Thoracic aorta (tissue), 2 donors: ENCODE results near the gene MAN1C1. TPM values are rescaled to one million over a fixed set of nuclear protein-coding genes. Genes with fewer than 3 reads are reported as not detected.

ENCODE experiments used
- ATAC-seq: fragments of 150-250 bp; one replicate; pipeline ENCODE4 v1.8.0; 2017; ENCODE audit warnings: low read depth; ENCODE audit not compliant: insufficient number of reproducible peaks, low FRiP score
- DNase-seq: peaks from one replicate; pipeline ENCODE4 v3.0.0-alpha.2; 2020; ENCODE audit warnings: low spot score
- H3K27ac ChIP-seq, 2 donors: fragments of 200-600 bp; sonication (generic); 1 replicate in 1 of 2; 2 replicates in 1 of 2; pipeline ENCODE4 v1.5.1; 2016; ENCODE audit warnings: mild to moderate bottlenecking in 2 of 2, moderate library complexity in 2 of 2
- H3K27me3 ChIP-seq: fragments of 200-600 bp; sonication (generic); replicated peaks from 2 replicates; pipeline ENCODE4 v1.6.0; 2016; ENCODE audit warnings: mild to moderate bottlenecking; ENCODE audit not compliant: insufficient read depth
- H3K36me3 ChIP-seq: fragments of 200-600 bp; sonication (generic); one replicate; pipeline ENCODE4 v1.5.1; 2016
- H3K4me1 ChIP-seq, 2 donors: fragments of 200-600 bp; sonication (generic); 1 replicate in 1 of 2; 2 replicates in 1 of 2; pipeline versions ENCODE4 v1.5.1 to v1.6.0; 2016; ENCODE audit warnings: low read depth in 2 of 2, mild to moderate bottlenecking in 1 of 2; ENCODE audit not compliant: control insufficient read depth in 1 of 2
- H3K4me3 ChIP-seq: fragments of 200-600 bp; sonication (generic); 2 replicates; pipeline ENCODE4 v1.5.1; 2016; ENCODE audit warnings: mild to moderate bottlenecking
- H3K9me3 ChIP-seq: fragments of 200-600 bp; sonication (generic); 2 replicates; pipeline ENCODE4 v1.5.1; 2016
- total RNA-seq, 2 donors: library from RNA; depleted of rRNA; stranded (reverse); fragments of >200 nt; gene quantifications; one replicate each; pipeline versions ENCODE4 v1.1.0 to v1.2.3, GENCODE V29; 2016
- TF ChIP-seq, protein P1 (sequence below): fragments of 200-600 bp; sonication (generic); IDR thresholded peaks from one replicate; pipeline ENCODE4 v1.5.1; 2019; ENCODE audit warnings: antibody characterized with exemption

Gene MAN1C1
- total RNA-seq, 2 donors from 2014 or later = 21.0 to 26.0 TPM

DNA sequence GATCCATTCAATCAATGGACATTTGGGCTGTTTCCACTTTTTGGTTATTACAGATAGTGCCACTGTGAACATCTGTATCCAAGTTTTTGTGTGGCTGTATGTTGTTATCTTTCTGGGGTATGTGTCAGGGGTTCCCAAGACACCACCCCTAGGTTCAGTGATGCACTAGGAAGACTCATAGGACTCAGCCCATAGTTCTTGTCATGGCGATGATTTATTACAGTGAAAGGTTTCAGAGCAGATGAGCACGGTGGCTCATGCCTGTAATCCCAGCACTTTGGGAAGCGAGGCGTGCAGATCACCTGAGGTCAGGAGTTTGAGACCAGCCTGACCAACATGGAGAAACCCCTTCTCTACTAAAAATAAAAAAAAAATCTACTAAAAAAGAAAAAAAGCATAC is 64.1 kb downstream of the MAN1C1 start:
- Histone ChIP-seq H3K9me3 (no peaks in the 10 kb centered on the region), H3K27ac (no peak overlapping the region), H3K36me3 (no peaks in the 10 kb centered on the region), H3K4me1 (peaks cover under 1 to 23% of the 10 kb centered on the region in 2 donors), H3K27me3 (no peaks in the 10 kb centered on the region), H3K4me3 (no peak overlapping the region)
- DNase-seq = no peak
- TF ChIP-seq, protein P1, sequence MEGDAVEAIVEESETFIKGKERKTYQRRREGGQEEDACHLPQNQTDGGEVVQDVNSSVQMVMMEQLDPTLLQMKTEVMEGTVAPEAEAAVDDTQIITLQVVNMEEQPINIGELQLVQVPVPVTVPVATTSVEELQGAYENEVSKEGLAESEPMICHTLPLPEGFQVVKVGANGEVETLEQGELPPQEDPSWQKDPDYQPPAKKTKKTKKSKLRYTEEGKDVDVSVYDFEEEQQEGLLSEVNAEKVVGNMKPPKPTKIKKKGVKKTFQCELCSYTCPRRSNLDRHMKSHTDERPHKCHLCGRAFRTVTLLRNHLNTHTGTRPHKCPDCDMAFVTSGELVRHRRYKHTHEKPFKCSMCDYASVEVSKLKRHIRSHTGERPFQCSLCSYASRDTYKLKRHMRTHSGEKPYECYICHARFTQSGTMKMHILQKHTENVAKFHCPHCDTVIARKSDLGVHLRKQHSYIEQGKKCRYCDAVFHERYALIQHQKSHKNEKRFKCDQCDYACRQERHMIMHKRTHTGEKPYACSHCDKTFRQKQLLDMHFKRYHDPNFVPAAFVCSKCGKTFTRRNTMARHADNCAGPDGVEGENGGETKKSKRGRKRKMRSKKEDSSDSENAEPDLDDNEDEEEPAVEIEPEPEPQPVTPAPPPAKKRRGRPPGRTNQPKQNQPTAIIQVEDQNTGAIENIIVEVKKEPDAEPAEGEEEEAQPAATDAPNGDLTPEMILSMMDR = no peak
- ATAC-seq = no peak

DNA sequence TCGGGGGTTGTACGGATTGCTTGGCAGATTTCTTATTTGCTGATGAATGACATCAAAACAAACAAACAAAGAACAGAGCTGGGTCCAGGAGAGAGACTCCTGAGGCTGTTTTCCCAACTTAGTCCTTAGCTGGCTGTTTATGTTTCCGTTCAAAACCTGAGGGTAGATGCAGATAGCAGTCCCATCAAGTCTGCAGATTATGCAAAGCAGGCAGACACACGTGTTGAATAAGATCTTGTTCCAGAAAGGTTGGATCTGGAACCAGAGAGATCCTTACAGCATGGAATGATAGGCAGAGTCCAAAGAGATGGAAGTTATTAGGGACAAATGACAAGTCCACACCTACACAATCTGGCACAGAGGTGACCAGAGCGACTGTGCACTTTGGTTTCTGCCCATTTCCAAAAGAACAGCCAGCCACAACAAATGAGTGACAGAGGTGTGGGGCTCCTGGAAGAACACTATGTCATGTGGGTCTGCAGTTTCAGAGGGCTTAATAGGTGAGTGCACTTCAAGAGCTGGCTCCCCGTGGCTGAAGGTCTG is 65.5 kb downstream of the MAN1C1 start:
- Histone ChIP-seq H3K9me3 (no peaks in the 10 kb centered on the region), H3K4me3 (no peak overlapping the region), H3K4me1 (peaks cover 0 to 27% of the 10 kb centered on the region in 2 donors), H3K27me3 (no peaks in the 10 kb centered on the region), H3K27ac (no peak overlapping the region), H3K36me3 (no peaks in the 10 kb centered on the region)
- TF ChIP-seq, protein P1 = no peak
- DNase-seq = no peak
- no peak for ATAC-seq

DNA sequence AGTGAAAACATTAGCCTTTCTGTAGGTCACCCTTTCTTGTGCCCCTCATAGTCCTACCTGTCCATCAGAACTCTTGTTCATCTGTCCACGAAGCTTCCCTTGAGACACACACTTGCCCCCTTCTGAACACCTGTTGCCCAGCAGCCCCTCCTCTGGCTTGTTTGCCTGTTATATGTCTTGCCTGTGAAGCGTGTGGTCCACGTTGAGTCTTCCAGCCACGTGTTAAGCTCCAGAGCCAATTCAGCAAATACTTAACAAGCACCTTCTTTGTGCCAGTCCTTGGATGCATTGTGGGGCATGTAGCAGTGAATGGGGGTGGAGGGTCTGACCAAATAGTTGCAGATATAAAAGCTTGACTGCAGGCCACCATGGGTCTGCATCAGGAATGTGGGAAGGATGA is 66.6 kb downstream of the MAN1C1 start:
- Histone ChIP-seq H3K27ac (no peak overlapping the region), H3K27me3 (no peaks in the 10 kb centered on the region), H3K9me3 (no peaks in the 10 kb centered on the region), H3K4me1 (peaks cover 0 to 38% of the 10 kb centered on the region in 2 donors), H3K36me3 (no peaks in the 10 kb centered on the region), H3K4me3 (no peak overlapping the region)
- no peak for DNase-seq
- TF ChIP-seq, protein P1 = no peak
- ATAC-seq = no peak

DNA sequence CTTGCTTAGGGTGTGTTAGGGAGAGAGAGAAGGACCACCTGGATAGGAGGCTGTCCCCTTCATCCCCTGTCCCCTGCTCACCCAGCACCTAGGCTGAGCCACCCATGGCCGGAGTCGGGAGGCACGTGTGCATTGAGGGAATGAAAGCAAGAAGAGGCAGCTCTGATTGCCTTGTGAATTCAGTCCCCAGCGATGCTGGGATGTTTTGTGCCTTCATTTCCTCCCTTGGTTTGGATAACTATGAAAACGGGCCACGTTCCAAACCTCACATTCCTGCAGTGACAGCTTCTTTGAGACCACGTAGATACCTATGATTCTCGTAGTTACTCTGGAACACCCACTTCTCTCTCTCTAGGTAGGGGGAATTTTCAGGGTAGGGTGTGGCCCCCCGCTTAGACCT is 67.1 kb downstream of the MAN1C1 start:
- no peak overlapping the region for H3K27ac ChIP-seq
- peaks cover 0 to 43% of the 10 kb centered on the region in 2 donors for H3K4me1 ChIP-seq
- no peak for ATAC-seq
- H3K36me3 ChIP-seq = no peaks in the 10 kb centered on the region
- no peaks in the 10 kb centered on the region for H3K9me3 ChIP-seq
- DNase-seq = no peak
- no peaks in the 10 kb centered on the region for H3K27me3 ChIP-seq
- TF ChIP-seq, protein P1 = no peak
- no peak overlapping the region for H3K4me3 ChIP-seq

DNA sequence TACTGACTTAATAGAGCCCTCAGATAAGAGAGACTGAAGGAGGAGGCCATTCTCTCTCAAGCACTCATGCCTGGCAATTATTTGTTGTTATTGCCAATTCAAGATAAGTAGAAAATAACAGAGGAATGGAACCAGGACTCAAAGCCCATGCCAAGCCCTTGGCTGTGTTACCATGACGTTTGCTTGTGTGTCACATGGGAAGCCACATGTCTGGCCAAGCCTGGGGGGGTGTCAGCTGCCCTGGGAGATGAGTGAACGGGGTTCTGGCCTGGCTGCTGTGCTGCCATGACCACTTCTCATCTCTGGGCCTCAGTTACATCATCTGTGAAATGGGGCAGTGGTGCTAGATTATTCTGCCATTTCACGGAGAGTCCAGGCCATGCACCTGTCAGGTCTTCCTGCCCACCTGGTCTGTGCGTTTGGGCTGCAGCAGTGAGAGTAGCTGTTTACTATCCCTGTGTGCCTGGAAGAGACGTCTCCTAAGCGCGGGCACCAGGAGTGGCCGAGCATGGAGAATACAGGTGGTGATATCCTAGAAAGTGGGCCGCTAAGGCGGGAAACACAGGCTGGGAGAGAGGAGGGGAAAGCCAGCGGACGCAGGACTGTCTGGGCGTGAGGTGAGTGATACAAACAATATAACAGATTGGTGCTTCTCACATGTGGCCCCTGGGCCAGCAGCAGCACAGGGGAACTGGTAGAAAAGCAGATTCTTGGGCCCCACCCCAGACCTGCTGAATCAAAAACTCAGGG is 67.8 kb downstream of the MAN1C1 start:
- Histone ChIP-seq H3K4me1 (peaks cover 0 to 50% of the 10 kb centered on the region in 2 donors), H3K9me3 (no peaks in the 10 kb centered on the region), H3K36me3 (no peaks in the 10 kb centered on the region), H3K27me3 (no peaks in the 10 kb centered on the region), H3K27ac (no peak overlapping the region), H3K4me3 (no peak overlapping the region)
- ATAC-seq (no peak), DNase-seq (no peak)
- TF ChIP-seq, protein P1 = no peak
